Superior temporal gyrus (tissue), 1 donor: ENCODE measurements around the gene RC3H1.

Experiments used
- DNase-seq: peaks from one replicate; pipeline ENCODE4 v3.0.0-alpha.2; 2016; ENCODE audit errors: extremely low spot score

Gene RC3H1

GRCh38 chr1:173886746-173887611, 135.2 kb downstream of the RC3H1 start:
- DNase-seq = no peak

DNA sequence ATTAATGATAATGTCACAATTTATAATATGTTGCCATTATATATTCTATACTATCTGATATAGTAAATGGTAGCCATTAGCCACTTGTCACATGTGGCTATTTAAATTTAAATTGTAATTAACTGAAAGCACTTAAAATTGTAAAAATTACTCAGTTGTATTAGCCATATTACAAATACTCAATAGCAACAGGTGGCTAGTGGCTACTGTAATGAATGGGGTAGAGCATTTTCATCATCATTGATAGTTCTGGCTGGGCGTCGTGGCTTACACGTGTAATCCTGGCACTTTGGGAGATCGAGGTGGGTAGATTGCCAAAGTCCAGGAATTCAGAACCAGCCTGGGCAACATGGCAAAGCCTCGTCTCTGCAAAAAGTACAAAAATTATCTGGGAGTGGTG, 137.5 kb downstream of the RC3H1 start:
- no peak for DNase-seq
